Fibroblast of mammary gland (primary cell): ENCODE measurements around the gene ALG14.
"Not testable (repeated sequence)": the region's sequence is repeated elsewhere in the genome, so short reads cannot be mapped to it uniquely, and the experiment has no call there.

Source experiments
- DNase-seq: peaks from one replicate; pipeline ENCODE4 v3.0.0-alpha.2; 2010; ENCODE audit warnings: low read depth
- H3K4me3 ChIP-seq: 2 replicates; pipeline ENCODE4 v1.5.1; 2011; ENCODE audit warnings: low read depth, mild to moderate bottlenecking, low read length, moderate library complexity; ENCODE audit not compliant: control insufficient read depth
- CTCF ChIP-seq: conservative IDR thresholded peaks from 2 replicates; pipeline ENCODE4 v1.5.1; 2011; ENCODE audit warnings: low read depth, low read length, inconsistent platforms; ENCODE audit not compliant: control insufficient read depth, insufficient read depth

The ALG14 gene

GRCh38 chr1:95061445-95062006 lies 11.2 kb downstream of the ALG14 start:
- H3K4me3 ChIP-seq, result no peak overlapping the region
- DNase-seq, result no peak
- no peak for TF ChIP-seq CTCF

GRCh38 chr1:95058974-95059373 lies 13.8 kb downstream of the ALG14 start:
- TF ChIP-seq CTCF, result no peak
- no peak for DNase-seq
- no peak overlapping the region for H3K4me3 ChIP-seq

- DNase-seq, result no peak
- no peak for TF ChIP-seq CTCF
- no peak overlapping the region for H3K4me3 ChIP-seq
These were observed 15.4 kb downstream of the ALG14 start for GRCh38 chr1:95057351-95057750.

GRCh38 chr1:95049935-95050334 lies 22.8 kb downstream of the ALG14 start:
- no peak for TF ChIP-seq CTCF
- H3K4me3 ChIP-seq, result no peak overlapping the region
- no peak for DNase-seq

GRCh38 chr1:95048317-95048716 lies 24.4 kb downstream of the ALG14 start:
- no peak overlapping the region for H3K4me3 ChIP-seq
- no peak for DNase-seq
- TF ChIP-seq CTCF, result no peak

- not testable (repeated sequence) for H3K4me3 ChIP-seq, DNase-seq
These were observed 25.1 kb downstream of the ALG14 start for GRCh38 chr1:95047624-95048023.

- no peak overlapping the region for H3K4me3 ChIP-seq
- no peak for DNase-seq
- no peak for TF ChIP-seq CTCF
These were observed 26.4 kb downstream of the ALG14 start for GRCh38 chr1:95046359-95046758.
